ENCODE data around the gene CADM1.

CADM1 gene

DNA sequence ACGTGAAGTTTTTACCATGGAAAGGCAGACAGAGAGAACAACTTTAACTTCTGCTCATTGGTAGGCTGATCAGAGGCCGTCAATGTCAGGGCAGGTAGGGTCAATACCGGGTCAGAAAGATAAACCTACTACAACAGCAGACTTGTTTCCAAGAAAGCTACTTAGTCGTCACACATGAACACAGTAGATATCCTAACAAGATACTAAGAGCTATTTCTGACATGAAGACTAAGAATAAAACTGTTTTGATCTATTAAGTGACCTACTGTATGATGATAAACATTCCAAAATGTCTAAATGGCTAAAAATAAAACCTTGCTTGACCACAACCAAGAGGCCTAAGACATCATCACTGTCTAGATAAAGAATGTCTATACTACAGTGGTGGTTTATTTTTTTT is 231.3 kb downstream of the CADM1 start:
- DNase-seq: no peak

DNA sequence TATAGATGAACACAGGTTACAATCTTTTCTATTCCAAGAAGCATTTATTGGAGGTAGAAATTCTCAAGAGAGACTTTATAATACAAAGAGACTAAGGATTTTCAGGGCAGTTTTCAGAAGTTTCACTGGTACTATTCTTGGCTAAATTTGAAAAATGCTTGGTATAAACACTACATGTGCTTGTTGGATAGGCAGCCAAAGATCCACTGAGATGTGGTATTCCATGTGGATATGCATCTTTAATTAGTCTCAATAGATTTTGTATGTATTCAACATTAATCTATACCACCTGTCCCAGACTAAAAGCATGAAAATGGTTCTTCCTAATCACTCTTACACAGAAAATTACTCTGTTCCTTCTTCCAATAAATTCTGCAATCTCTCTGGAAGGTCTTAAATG is 232.6 kb downstream of the CADM1 start:
- no peak for DNase-seq

DNA sequence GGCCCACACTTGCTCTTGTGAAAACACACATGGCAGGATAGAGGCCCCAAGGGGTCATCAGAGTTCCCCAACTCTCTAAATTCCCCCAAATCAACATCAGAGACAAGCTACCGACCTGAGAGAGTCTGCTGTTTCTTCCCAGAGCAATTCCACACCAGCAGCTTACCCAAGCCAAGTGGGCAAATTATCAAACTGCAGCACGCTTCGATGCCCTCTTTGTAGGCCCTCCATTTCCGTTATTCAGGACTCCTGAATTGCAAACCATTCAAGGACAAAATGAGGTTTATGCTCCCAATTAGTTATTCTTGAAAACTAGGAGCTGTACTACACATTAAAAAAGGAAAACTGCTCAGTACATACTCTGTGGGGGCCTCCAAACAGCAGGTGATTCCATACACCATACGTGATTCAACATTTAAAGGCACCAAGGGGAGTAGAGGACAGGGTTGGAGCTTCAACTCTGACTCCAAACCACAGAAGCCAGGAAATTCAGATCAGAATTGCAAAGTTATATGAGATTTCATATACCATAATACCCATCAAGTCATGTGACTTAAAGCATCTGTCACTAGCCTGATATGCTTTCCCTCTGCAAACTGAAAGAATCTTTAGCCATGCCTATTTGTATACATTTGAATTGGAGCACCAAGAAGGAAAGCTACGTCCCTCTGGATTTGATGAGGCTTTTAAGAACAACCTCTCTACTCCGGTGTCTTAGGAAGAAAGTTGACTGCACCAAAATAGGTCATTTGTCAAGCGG is 234.8 kb downstream of the CADM1 start:
- DNase-seq: no peak

DNA sequence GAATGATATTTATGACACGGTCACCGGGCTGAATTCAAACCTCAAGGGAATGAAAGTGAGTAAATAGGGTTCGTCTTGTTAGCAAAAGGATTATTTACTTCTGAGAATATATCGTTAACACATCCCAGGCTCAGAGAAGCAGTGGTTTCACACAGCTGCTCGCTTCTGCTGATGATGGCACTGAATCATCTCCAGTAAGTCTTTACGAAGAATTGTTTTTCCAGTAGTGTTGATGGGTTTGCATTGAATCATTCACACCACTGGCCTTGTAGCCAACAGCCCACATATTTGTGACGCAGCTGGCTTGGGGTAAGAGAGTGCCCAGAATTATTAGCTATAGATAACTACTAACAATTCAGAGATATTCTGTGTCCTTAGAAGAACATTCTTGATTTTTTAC is 236.3 kb downstream of the CADM1 start:
- no peak for DNase-seq

DNA sequence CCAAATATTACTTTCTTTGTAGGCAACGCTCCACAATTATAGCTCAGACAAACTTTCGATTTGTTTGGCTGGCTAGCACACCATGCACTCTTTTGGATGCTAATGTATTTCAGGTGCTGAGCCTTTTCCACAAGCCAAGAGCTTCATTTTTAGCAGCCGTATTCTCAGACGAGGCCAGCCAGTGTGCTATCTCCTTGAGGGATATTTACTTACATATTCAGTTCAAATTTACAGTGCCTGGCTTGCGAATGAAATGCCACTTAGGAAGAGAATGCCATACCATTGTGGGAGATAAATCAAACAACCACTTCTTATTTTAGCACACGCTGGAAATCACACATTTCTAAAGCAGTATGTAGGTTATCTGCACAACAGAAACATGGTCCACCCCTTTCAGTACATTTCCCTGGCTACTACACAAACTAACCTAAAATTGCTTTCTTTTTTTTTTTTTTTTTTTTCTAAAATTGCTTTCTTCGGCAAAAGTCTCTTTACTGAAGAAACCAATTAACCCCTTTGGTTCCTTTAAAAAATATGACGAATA is 236.9 kb downstream of the CADM1 start:
- DNase-seq: no peak

DNA sequence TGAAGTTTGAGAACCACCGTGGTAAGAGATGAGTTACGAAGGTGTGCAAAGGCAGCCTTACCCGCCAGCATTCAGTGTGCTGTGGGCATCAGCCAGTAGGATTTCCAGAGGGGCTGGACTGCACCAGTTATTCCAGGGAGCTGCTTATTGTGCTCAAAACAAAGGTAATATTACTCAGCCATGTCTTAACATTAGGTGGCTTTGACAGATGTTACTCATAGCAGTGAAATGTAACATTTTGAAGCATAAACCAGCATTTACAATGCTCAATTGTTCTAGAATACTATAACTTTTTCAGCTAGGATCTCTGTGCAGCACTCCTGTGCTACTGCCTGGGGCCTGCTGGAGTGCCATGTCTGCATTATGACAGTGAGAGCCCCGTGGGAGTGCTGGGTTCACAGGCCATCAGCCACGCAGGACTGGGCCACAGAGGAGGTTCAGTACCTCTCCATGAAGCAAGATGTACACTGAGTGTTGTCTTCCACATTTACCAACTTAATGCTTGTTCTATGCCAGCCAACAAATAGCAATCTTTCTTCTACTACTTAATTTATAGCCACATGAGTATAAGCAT is 238.1 kb downstream of the CADM1 start:
- DNase-seq: no peak

DNA sequence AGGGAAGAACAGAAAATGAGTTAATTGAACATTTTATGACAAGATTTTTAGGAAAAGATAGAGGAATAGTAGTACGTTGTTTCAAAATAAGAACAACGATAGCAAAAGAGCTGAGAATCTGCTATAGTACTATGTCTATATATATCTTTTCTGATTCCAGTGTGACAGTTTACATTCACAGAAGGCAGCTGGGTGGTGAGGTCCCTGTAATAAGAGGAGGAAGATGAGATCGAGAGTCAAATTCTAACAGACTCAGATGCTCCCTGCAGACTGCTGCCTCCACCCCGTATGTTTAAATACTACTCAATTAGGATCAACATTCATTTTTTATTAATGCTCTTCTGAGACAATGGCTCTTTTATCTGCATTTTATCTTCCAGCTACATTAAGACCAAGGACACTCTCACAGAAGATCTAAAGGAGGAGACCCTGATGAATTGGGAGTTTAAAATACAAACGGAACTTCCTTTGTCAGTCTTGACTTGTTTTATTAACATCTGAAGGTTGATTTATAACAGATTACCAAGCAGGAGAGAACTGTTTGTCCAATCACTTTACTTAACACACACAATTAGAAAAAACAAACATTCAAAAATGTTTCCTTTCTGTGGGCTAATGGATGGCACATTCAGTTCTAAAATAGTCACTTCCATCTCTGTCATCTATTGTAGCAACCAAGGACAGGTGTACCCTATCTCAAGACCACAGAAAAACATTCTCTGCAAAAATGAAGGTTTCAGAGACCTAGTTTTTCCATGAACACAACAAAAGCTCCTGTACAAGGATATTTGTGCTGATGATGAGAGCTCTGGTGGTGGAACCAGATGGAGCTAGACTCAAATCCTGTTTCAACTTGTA is 240.2 kb downstream of the CADM1 start:
- DNase-seq: no peak

DNA sequence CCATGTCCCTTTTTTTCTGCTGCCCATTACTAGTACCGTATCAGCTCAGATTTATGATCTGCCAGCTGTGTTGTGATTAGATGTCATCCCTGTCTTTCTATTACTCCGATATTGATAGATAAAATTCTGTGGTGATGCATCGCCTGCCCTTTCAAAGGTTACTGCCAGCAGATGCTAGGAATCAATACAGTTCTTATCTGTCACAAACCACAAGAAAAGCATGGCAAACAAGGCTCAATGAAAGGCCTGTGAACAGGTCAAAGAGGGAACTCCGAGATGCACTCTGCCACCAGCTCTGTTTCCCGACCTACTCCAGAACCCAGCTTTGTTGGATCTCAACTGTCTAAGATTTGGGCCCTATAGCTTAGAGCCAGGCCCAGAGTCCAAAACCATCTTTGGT is 246.0 kb downstream of the CADM1 start:
- DNase-seq: no peak

DNA sequence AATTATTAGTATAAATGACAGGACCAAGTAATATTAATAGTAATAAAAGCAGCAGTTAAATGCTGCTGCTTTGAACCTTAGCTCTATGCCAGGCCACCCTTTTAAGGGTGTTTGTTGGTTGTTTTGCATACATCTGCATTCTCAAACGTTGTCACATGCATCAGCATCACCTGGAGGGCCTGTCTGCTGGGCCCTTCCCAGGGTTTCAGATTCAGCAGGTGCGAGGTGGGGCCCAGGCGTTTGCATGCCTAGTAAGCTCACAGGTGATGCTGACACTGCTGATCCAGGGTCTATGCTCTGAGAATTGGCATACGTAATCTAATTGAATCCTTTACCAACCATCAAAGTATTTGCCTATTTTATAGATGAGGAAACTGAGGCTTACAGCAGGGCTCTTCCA is 246.5 kb downstream of the CADM1 start:
- no peak for DNase-seq

DNA sequence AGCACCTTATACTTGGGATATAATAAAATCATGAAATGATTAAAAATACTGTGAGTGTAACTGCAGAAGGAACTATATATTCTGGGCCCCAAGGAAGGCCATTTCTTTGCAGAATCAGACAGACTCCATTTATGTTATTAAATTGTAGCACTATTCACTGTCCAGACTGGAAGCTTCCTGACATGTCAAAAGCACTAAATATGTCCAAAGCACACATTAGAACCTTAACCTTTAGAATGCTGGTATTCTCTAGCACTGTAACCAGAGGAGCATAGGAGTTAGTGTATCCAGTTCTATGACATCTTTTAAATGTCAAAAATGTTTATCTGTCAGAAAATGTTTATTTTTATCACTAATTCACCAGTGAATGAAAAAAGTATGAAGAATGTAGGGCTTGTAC is 246.9 kb downstream of the CADM1 start:
- no peak for DNase-seq

DNA sequence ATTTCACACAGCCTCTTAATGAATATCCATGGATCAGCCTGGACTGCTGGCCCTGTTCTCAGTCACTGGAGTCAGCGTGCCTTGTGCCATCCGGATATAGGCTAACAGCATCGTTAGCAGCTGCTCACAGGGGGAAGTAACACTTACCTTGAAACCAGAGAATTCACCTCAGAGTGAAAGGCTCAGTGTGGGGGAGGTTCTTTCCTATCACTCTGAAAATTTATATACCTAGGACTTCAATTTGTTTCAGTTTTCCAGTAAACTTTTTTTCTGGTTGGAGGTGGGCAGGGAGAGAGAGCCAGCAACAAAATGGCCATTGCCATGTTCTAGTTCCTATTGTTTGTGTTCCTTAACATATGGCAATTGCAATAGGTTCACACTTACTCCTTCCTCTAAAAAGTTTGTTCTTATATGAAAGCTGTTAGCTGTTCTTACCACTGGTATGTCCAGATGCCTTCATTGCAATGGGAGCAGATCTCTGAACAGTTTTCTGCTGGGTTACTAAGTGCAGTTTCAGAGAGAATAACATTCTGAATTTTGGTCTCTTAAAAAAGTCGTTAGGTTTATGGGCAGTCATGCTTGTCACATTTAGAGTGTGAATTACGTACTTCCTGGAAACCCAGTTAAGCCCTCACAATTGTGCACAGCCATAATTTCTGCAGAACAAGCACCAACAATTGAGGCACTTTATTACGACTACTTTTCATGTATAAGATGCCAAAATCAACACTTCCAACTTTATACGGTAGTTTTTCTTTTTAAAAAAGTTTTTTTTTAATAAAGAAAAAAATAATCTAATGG is 247.6 kb downstream of the CADM1 start:
- no peak for DNase-seq

DNA sequence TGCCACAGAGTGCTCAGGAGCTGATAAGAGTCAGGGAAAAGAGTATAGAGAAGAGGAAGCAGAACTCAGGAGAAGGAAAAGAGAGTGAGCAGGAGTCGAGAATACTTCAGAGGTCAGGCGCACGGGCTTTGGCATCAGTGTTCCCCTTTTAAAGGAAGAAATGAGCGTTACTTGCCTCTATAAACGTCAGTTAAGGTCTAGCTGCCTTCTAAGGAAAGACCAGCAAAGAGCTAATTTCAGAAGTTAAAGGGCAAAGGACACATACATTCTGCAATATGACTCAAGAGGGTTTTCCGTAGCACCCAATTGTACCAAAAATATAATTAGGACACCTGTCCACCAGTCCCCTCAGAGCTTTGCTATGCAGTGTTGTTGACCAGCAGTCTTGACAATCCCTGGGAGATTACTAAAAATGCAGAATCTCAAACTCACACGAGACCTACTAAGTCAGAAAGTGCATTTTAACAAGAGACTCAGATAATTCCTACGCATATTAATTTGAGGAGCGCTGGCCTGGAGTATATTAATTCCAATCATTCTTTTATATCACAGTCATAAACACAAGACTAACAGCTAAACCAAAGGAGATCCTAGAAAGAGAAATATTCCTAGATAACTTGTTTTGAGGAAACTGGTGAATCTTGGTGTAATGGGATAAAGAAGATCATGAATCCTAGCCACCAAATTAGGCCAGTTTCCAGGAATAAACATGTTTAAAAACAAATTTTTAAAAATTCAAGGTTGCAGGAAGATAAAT is 249.0 kb downstream of the CADM1 start:
- no peak for DNase-seq

DNA sequence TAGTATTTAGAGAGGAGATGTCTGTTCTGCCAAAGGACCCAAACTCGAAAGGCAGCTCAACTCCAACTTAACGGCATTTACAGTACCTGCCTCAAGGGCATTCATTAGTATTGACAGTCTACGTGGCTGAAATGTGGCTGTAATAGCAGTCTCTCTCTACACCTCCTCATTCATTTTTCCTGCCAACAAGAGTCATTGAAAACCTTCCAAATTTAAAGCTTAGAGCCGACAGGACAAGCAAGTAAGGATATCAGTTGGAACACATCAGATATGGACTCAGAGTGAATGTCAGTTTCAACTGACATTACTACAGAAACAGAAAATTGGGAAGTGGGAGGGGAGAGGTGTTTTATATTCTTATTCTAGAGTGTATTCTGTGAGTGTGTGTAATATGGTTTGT is 253.1 kb downstream of the CADM1 start:
- DNase-seq: no peak

DNA sequence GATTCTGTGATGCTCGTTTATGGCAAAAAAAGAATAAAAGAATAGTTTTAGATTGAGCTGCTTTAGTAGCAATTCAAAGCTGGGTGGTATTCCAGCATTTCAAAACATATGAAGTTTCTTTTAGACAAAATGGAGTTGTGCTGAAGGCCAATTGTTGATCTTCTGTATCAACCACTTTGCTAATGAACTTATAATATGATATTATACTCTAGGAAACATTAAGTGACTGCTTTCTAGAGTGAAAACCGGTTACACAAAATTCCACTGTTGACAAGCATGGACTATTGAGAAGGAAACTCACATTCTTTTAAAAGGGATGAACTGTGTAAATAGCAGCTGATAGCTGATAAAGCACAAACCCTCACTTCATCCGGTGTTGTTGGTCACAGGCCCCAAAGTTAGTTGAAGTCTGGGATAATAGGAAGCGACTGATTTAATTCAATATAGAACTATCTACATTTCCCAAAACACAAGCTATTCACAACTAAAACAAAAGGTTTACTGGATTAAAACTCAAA is 255.1 kb downstream of the CADM1 start:
- no peak for DNase-seq

DNA sequence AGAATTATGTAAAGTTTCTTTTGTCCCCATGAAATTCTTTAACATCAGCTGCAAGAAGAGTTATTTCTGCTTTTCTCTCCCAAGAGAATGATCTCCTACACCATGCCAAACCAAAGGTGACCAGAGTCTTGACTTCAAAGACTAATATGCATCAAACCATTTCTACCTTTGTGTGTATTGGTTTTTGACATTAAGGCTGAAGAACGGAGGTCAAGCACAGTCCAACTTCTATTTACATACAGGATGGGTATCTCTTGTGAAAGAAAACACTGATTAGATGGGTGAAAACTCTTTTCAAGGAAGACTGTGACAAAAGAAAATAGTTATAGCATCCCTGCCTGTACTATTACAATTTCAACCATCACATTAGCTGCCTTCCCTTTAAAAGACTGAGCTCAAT is 256.3 kb downstream of the CADM1 start:
- DNase-seq: no peak

DNA sequence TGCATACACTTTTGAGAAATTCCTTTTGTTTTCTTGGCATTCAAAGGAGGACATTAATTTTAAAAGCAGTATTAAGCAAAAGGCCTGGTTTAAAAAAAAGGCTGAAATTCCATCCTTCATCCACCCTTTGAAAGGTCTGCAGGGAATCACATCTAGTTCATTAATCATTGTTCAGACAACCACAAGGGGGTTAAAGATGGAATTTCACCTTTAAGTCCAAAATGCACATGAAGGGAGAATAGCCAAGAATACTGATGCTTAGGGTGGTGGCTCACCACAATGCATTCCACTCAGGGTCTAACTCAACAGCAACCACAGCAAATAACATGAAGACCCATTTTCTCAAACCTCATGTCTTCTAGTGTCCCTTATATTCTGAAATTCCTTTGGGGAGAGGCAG is 256.9 kb downstream of the CADM1 start:
- no peak for DNase-seq

DNA sequence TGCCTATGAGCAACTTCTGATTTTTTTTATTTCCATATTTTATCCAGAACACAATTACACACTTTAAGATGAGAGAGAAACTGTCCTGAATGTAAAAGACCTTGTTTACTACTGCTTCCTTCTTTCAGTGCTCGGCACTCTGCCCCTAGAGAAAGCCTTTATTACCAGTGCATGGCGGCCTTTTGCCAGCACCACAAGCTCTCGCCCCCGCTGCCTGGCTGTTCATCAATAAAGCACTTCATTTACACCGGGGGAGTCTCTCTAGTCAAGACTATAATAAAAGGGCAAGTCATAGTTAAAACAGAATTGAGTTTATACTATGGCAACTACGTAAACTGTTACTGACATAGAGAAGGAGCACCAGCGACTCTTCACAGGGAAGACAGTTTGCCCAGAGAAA is 259.5 kb downstream of the CADM1 start:
- no peak for DNase-seq

DNA sequence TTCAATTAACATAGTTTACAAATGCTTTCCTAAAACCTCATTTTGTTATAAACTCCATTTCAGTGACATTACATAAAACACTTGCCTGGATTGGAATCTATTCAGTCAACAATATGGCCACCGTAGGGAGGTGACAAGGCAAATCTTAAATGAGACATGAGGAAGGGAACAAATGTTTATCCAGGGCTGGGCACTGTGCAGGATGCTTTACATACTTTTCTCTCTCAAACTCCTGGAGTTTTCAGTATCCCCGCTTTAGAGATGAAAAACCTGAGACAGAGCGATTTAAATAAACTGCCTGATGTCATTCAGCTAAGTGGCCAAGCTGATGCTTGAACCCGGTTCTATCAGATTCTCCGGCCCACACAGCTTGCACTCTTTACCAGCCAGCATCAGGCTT is 259.9 kb downstream of the CADM1 start:
- no peak for DNase-seq

DNA sequence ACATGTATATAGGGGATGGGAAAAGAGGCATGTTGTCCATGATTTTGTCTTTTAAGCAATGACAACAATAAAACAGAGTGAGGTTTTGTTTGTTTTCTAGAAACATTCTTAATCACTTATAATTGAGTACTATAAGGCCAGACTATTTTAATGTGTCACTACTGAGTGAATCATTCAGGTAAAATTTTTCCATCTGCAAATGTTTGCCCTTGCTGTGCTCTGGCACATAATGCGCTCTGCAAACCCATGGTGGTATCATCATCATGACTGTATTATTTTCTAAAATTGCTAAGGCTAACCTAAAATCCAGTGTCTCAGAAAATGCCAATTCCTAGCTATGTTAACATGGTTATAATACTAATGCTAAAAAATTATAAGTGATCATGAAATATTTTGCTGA is 261.2 kb downstream of the CADM1 start:
- no peak for DNase-seq

DNA sequence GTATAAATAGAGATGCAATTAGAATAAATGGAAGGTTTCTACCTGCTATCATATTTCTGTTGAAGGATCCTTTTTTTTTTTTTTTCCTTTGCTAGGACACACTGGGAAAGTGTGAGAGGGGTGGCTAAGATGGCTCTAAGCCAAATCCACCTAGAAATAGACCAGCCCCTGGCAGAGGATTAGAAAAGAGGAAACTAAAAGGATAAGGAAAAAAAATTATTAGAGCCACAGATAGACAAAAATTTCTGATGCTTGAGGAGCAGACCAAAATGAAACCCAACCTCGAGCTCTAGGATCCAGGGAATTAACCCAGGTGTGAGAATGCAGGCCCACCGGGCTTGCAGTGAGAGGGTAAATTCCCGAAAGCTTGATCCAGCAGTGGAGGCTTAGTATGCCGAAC is 262.3 kb downstream of the CADM1 start:
- no peak for DNase-seq

DNA sequence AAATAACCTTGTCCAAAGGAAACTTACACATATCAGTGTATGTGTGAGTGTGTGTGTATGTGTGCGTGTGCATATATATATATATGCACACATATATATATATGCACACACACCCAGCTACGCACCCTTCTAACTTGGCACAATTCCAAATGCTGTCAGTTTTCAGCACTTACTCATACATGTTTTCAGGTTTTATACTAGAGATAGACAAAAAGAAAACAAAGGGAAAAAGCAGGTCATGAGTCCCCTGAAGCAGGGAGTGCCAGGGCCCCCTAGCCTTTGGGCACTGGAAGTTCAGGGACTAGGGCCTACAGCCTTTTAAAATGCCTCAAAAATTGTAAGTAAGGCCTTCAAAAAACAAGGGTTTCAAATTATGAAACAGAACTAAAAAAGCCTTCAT is 265.4 kb downstream of the CADM1 start:
- DNase-seq: no peak

DNA sequence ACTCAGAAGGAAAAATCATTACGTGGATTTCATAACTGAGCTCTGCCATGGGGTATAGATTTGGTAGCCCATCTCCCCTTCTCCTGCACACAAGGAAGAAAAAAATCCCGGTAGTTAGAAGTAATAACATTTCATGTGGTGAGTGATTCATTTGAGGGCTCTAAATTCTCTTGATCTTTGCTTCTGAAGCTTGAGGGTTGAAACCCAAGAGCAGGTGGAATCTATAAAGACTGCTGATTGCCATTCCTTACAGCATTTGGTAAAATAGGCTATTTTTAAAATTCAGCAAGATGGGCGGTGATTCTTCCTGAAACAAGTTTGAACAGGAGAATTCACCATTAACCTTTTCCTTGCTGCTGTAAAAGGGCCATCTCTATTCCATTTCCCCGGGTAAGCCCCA is 266.1 kb downstream of the CADM1 start:
- no peak for DNase-seq
